IMR-90 (cell line): ENCODE results near the gene REV3L. TPM values are rescaled to one million over a fixed set of nuclear protein-coding genes. Genes with fewer than 3 reads are reported as not detected.

Experiments used
- ATAC-seq: fragments of 200-7000 bp; cut with Tn5 transposase; 2 replicates; pipeline ENCODE4 v1.9.1; 2020; ENCODE audit warnings: low read depth, mild to moderate bottlenecking, moderate library complexity
- BruUV-seq: library from RNA; stranded (reverse); fragments of 400-500 nt; replicated peaks from 2 replicates; lab custom pipeline; 2021; lab: Mats Ljungman, UMichigan
- CTCF ChIA-PET: fragments of 300-600 bp; formaldehyde crosslinking; extraction: SDS; loops from one replicate; lab custom pipeline; 2021; ENCODE audit warnings: antibody characterized with exemption; lab: Yijun Ruan, JAX
- POLR2A ChIA-PET: fragments of 300-600 bp; sonication (Branson Sonifier 250); formaldehyde crosslinking; loops from one replicate; lab custom pipeline; 2022; ENCODE audit warnings: antibody characterized with exemption; ENCODE audit not compliant: unreplicated experiment; lab: Charles Lee
- DNase-seq: peaks from one replicate; pipeline ENCODE4 v3.0.0; 2013
- H2AFZ ChIP-seq: replicated peaks from 2 replicates; pipeline ENCODE3; 2013; ENCODE audit warnings: low read length, mild to moderate bottlenecking; ENCODE audit not compliant: poor library complexity
- H2AK5ac ChIP-seq: 2 replicates; pipeline ENCODE4 v1.6.1; 2013; ENCODE audit warnings: low read depth, low read length, inconsistent platforms
- H2AK9ac ChIP-seq: replicated peaks from 2 replicates; pipeline ENCODE3; 2013; ENCODE audit warnings: mild to moderate bottlenecking, low read depth, low read length, moderate library complexity; ENCODE audit not compliant: poor library complexity
- H2BK120ac ChIP-seq: 2 replicates; pipeline ENCODE4 v1.6.1; 2013; ENCODE audit warnings: low read depth, low read length, inconsistent platforms
- H2BK15ac ChIP-seq: 3 replicates; pipeline ENCODE4 v1.6.1; 2013; ENCODE audit warnings: low read depth, low read length, inconsistent platforms
- H2BK20ac ChIP-seq: 2 replicates; pipeline ENCODE4 v1.6.1; 2013; ENCODE audit warnings: low read depth, mild to moderate bottlenecking, inconsistent platforms, low read length, moderate library complexity
- H2BK5ac ChIP-seq: 2 replicates; pipeline ENCODE4 v1.6.1; 2013; ENCODE audit warnings: mild to moderate bottlenecking, low read depth, low read length, inconsistent platforms; ENCODE audit not compliant: poor library complexity, severe bottlenecking
- H3K14ac ChIP-seq: replicated peaks from 2 replicates; pipeline ENCODE4 v1.6.1; 2013; ENCODE audit warnings: low read depth, low read length, inconsistent platforms
- H3K18ac ChIP-seq: 2 replicates; pipeline ENCODE4 v1.6.1; 2013; ENCODE audit warnings: low read depth, low read length, control low read depth
- H3K23ac ChIP-seq: 2 replicates; pipeline ENCODE4 v1.6.1; 2013; ENCODE audit warnings: low read depth, low read length, inconsistent platforms
- H3K27ac ChIP-seq: 2 replicates; pipeline ENCODE4 v1.5.1; 2013; ENCODE audit warnings: mild to moderate bottlenecking, control low read depth, low read length; ENCODE audit not compliant: insufficient read depth
- H3K27me3 ChIP-seq: 2 replicates; pipeline ENCODE4 v1.6.1; 2013; ENCODE audit warnings: low read length; ENCODE audit not compliant: control insufficient read depth, insufficient read depth
- H3K36me3 ChIP-seq: 2 replicates; pipeline ENCODE4 v1.6.1; 2013; ENCODE audit warnings: low read length, mixed read lengths; ENCODE audit not compliant: control insufficient read depth, insufficient read depth
- H3K4ac ChIP-seq: 2 replicates; pipeline ENCODE4 v1.6.1; 2013; ENCODE audit warnings: low read depth, low read length, inconsistent platforms
- H3K4me1 ChIP-seq: 2 replicates; pipeline ENCODE4 v1.6.1; 2013; ENCODE audit warnings: low read length, mixed read lengths; ENCODE audit not compliant: control insufficient read depth, insufficient read depth
- H3K4me2 ChIP-seq: 2 replicates; pipeline ENCODE4 v1.6.1; 2013; ENCODE audit warnings: low read depth, mild to moderate bottlenecking, control low read depth, low read length, moderate library complexity
- H3K4me3 ChIP-seq: 2 replicates; pipeline ENCODE4 v1.5.1; 2013; ENCODE audit warnings: low read depth, mild to moderate bottlenecking, control low read depth, low read length, moderate library complexity; ENCODE audit not compliant: insufficient read depth
- H3K56ac ChIP-seq: 2 replicates; pipeline ENCODE4 v1.6.1; 2013; ENCODE audit warnings: low read length, inconsistent platforms; ENCODE audit not compliant: insufficient read depth; ENCODE audit errors: extremely low read depth
- H3K79me1 ChIP-seq, 2 experiments: 2 replicates each; pipeline ENCODE4 v1.6.1; 2013; ENCODE audit warnings: low read length in 2 of 2, inconsistent platforms in 1 of 2, low read depth in 1 of 2
- H3K9ac ChIP-seq: 2 replicates; pipeline ENCODE4 v1.6.1; 2013; ENCODE audit warnings: low read depth, low read length, control low read depth
- H3K9me1 ChIP-seq: 2 replicates; pipeline ENCODE4 v1.6.1; 2013; ENCODE audit warnings: low read length, inconsistent platforms; ENCODE audit not compliant: insufficient read depth
- H3K9me3 ChIP-seq: 2 replicates; pipeline ENCODE4 v1.6.1; 2013; ENCODE audit warnings: low read length; ENCODE audit not compliant: control insufficient read depth, insufficient read depth
- H4K20me1 ChIP-seq: 2 replicates; pipeline ENCODE4 v1.6.1; 2013; ENCODE audit warnings: low read length, inconsistent platforms; ENCODE audit not compliant: insufficient read depth
- H4K5ac ChIP-seq: 2 replicates; pipeline ENCODE4 v1.6.1; 2013; ENCODE audit warnings: mild to moderate bottlenecking, low read depth, low read length, control low read depth
- H4K8ac ChIP-seq, 2 experiments: 2 replicates each; pipeline ENCODE4 v1.6.1; 2013; ENCODE audit warnings: low read depth in 2 of 2, low read length in 2 of 2, control low read depth in 1 of 2, inconsistent platforms in 1 of 2
- H4K91ac ChIP-seq: 2 replicates; pipeline ENCODE4 v1.6.1; 2013; ENCODE audit warnings: low read depth, low read length, inconsistent platforms; ENCODE audit not compliant: insufficient read depth
- BHLHE40 ChIP-seq: fragments of 150-350 bp; IDR thresholded peaks from 2 replicates; pipeline ENCODE4 v1.6.1; 2016; ENCODE audit warnings: mild to moderate bottlenecking, low read depth, low read length
- CEBPB ChIP-seq: IDR thresholded peaks from 2 replicates; pipeline ENCODE4 v1.6.1; 2012; ENCODE audit warnings: low read depth, low read length, improper control_type of control experiment
- FOS ChIP-seq: fragments of 150-350 bp; IDR thresholded peaks from 2 replicates; pipeline ENCODE4 v1.6.1; 2016; ENCODE audit warnings: low read depth, low read length
- MXI1 ChIP-seq: IDR thresholded peaks from 2 replicates; pipeline ENCODE4 v1.6.1; 2012; ENCODE audit warnings: low read depth, mild to moderate bottlenecking, low read length, moderate library complexity, borderline replicate concordance
- RCOR1 ChIP-seq: IDR thresholded peaks from 2 replicates; pipeline ENCODE4 v1.6.1; 2012; ENCODE audit warnings: mild to moderate bottlenecking, low read length, improper control_type of control experiment; ENCODE audit not compliant: insufficient replicate concordance
- WGBS, 2 experiments: methylation state at CpG; one replicate each; pipeline versions ENCODE4 v1.1.5 to v1.1.7; 2013; ENCODE audit warnings: missing lambda C conversion rate in 2 of 2; ENCODE audit not compliant: insufficient read length in 1 of 2; ENCODE audit errors: extremely low coverage in 2 of 2; 5-methylcytosine and 5-hydroxymethylcytosine counted together
- dilution Hi-C: fragments of 300-500 bp; cut with HindIII; formaldehyde crosslinking; loops from one replicate; pipeline ENCODE4 v1.14.3; 2018; ENCODE audit warnings: low sequenced_read_pairs; ENCODE audit not compliant: unreplicated experiment
- in situ Hi-C: fragments of 300-500 bp; cut with MboI; formaldehyde crosslinking; loops from 3 replicates; pipeline ENCODE4 v1.14.3; 2019; ENCODE audit warnings: low sequenced_read_pairs, inconsistent platforms, mixed read lengths
- intact Hi-C: fragments of 100-400 bp; cut with micrococcal nuclease; formaldehyde crosslinking; loops from 2 replicates; pipeline ENCODE4 v1.10.0; 2022
- polyA plus RNA-seq, 3 experiments: library from polyadenylated mRNA; depleted of rRNA; stranded (reverse); fragments of >200 nt; gene quantifications; 2 replicates each; pipeline ENCODE4 v1.2.3, GENCODE V29; 2012; ENCODE audit warnings: low replicate concordance in 1 of 3
- total RNA-seq: library from RNA; depleted of rRNA; stranded (reverse); fragments of >200 nt; gene quantifications from 2 replicates; pipeline ENCODE4 v1.2.3, GENCODE V29; 2012

Gene REV3L
- total and polyA plus RNA-seq, 2 of the 4 experiments (the other 2 are of a cell fraction) = 7.4 to 15.4 TPM

GRCh38 chr6:111478064-111478476 is 4.9 kb downstream of the REV3L start:
- H2BK5ac ChIP-seq = peak overlapping the region; percentile 5
- H3K9me1 ChIP-seq = peaks cover 11% of the 10 kb centered on the region
- no peak overlapping the region for H3K18ac ChIP-seq
- H4K20me1 ChIP-seq = peaks cover 41% of the 10 kb centered on the region
- no peak overlapping the region for H2AFZ ChIP-seq
- no peaks in the 10 kb centered on the region for H3K36me3 ChIP-seq
- peak overlapping the region; percentile 18; the same call in 1 of the 2 replicates for H3K4ac ChIP-seq
- H3K79me1 ChIP-seq = peaks cover 4 to 50% of the 10 kb centered on the region in 2 experiments; a peak in 2 of 4 replicates
- no peak overlapping the region for H3K27ac ChIP-seq
- H3K14ac ChIP-seq = peak overlapping the region; percentile 57; the same call in 1 of the 2 replicates
- no peak overlapping the region for H3K9ac ChIP-seq
- no TSS peak for BruUV-seq
- H3K56ac ChIP-seq = 0 out of 2 replicates have a peak overlapping the region, but pooled peaks have one; percentile 14
- no peak overlapping the region for H2AK9ac ChIP-seq
- no peak overlapping the region for H3K23ac ChIP-seq
- no peak overlapping the region for H2BK20ac ChIP-seq
- TF ChIP-seq FOS = 0 out of 2 replicates have a peak, but pooled peaks have one; percentile 19
- TF ChIP-seq CEBPB = no peak
- TF ChIP-seq MXI1 = no peak
- TF ChIP-seq RCOR1 = no peak
- TF ChIP-seq BHLHE40 = no peak
- no peak overlapping the region for H4K8ac ChIP-seq
- no peaks in the 10 kb centered on the region for H3K27me3 ChIP-seq
- ChIA-PET CTCF (interaction anchor here (0.5 to 1.8 kb wide), 11 partner anchors 17 to 1149 kb away, joined by 3 to 7 read pairs (median 5); a partner anchor contains a TSS), POLR2A (no interaction called here)
- H3K4me1 ChIP-seq = peaks cover 8% of the 10 kb centered on the region
- H3K4me2 ChIP-seq = peak overlapping the region; percentile 31; the same call in 1 of the 2 replicates
- no CpG with 5 or more reads among the region's 3 CpGs for WGBS, 2 experiments
- DNase-seq (peak; percentile 55), ATAC-seq (no peak)
- dilution Hi-C loops = no loop called here
- in situ Hi-C loops = no loop called here
- H2BK120ac ChIP-seq = peak overlapping the region; percentile 48; the same call in 1 of the 2 replicates
- H2BK15ac ChIP-seq = no peak overlapping the region
- no peak overlapping the region; the same call in 1 of the 2 replicates for H2AK5ac ChIP-seq
- intact Hi-C loops = loop anchor here (2.0 to 5.0 kb wide), 2 partner anchors 61 to 117 kb away; no protein-coding TSS in a partner anchor
- no peak overlapping the region for H3K4me3 ChIP-seq
- H4K91ac ChIP-seq = no peak overlapping the region
- no peaks in the 10 kb centered on the region for H3K9me3 ChIP-seq
- H4K5ac ChIP-seq = no peak overlapping the region
